LNCaP clone FGC (cell line): ENCODE data around the gene CHRNE.
A peak's percentile ranks its signal among the peaks of the same experiment; 100 is the strongest.
"Not testable (repeated sequence)": the region's sequence is repeated elsewhere in the genome, so short reads cannot be mapped to it uniquely, and the experiment has no call there.

Experiments used
- DNase-seq: peaks from one replicate; pipeline ENCODE4 v3.0.0-alpha.2; 2011; ENCODE audit warnings: low read depth
- H3K4me3 ChIP-seq: 2 replicates; pipeline ENCODE4 v1.5.1; 2011; ENCODE audit warnings: mild to moderate bottlenecking, low read depth, low read length, control low read depth
- CTCF ChIP-seq: IDR thresholded peaks from 2 replicates; pipeline ENCODE4 v1.5.1; 2012; ENCODE audit warnings: mild to moderate bottlenecking; ENCODE audit not compliant: control insufficient read depth, insufficient read depth; ENCODE audit errors: extremely low read depth

The CHRNE gene

GRCh38 chr17:4881761-4882555 is 20.9 kb downstream of the CHRNE start:
- no peak for DNase-seq
- TF ChIP-seq CTCF: peak; percentile 85

GRCh38 chr17:4880857-4881256 is 22.0 kb downstream of the CHRNE start:
- no peak for TF ChIP-seq CTCF
- no peak for DNase-seq

More at GRCh38 chr17:4881761-4882555, 20.9 kb downstream of the CHRNE start:
- H3K4me3 ChIP-seq: no peak overlapping the region

GRCh38 chr17:4879601-4880000 is 23.3 kb downstream of the CHRNE start:
- no peak for DNase-seq
- no peak for TF ChIP-seq CTCF
- no peak overlapping the region for H3K4me3 ChIP-seq

More at GRCh38 chr17:4880857-4881256, 22.0 kb downstream of the CHRNE start:
- no peak overlapping the region for H3K4me3 ChIP-seq

GRCh38 chr17:4877089-4877488 is 25.8 kb downstream of the CHRNE start:
- DNase-seq: no peak
- H3K4me3 ChIP-seq: no peak overlapping the region
- no peak for TF ChIP-seq CTCF

GRCh38 chr17:4872786-4873185 is 30.1 kb downstream of the CHRNE start:
- TF ChIP-seq CTCF: no peak
- DNase-seq: no peak
- no peak overlapping the region for H3K4me3 ChIP-seq

GRCh38 chr17:4870855-4871254 is 32.0 kb downstream of the CHRNE start:
- DNase-seq: no peak
- no peak overlapping the region for H3K4me3 ChIP-seq
- no peak for TF ChIP-seq CTCF

GRCh38 chr17:4869058-4869998 is 33.6 kb downstream of the CHRNE start:
- H3K4me3 ChIP-seq, DNase-seq: not testable (repeated sequence)

GRCh38 chr17:4867535-4867934 is 35.4 kb downstream of the CHRNE start:
- not testable (repeated sequence) for H3K4me3 ChIP-seq, DNase-seq
